HG02870 (cell line): ENCODE data around the gene CNDP2.
"Not testable (repeated sequence)": the region's sequence is repeated elsewhere in the genome, so short reads cannot be mapped to it uniquely, and the experiment has no call there.

Experiments used
- ATAC-seq: cut with Tn5 transposase; IDR thresholded peaks from one replicate; pipeline ENCODE4 v1.9.1; 2021; ENCODE audit warnings: mild to moderate bottlenecking, moderate library complexity; ENCODE audit not compliant: unreplicated experiment

Gene CNDP2

GRCh38 chr18:74515620-74516231 is 19.6 kb downstream of the CNDP2 start:
- no peak for ATAC-seq

- ATAC-seq = no peak
These were observed 20.4 kb downstream of the CNDP2 start for GRCh38 chr18:74516271-74517235.

GRCh38 chr18:74517236-74517630 is 21.1 kb downstream of the CNDP2 start:
- no peak for ATAC-seq

DNA sequence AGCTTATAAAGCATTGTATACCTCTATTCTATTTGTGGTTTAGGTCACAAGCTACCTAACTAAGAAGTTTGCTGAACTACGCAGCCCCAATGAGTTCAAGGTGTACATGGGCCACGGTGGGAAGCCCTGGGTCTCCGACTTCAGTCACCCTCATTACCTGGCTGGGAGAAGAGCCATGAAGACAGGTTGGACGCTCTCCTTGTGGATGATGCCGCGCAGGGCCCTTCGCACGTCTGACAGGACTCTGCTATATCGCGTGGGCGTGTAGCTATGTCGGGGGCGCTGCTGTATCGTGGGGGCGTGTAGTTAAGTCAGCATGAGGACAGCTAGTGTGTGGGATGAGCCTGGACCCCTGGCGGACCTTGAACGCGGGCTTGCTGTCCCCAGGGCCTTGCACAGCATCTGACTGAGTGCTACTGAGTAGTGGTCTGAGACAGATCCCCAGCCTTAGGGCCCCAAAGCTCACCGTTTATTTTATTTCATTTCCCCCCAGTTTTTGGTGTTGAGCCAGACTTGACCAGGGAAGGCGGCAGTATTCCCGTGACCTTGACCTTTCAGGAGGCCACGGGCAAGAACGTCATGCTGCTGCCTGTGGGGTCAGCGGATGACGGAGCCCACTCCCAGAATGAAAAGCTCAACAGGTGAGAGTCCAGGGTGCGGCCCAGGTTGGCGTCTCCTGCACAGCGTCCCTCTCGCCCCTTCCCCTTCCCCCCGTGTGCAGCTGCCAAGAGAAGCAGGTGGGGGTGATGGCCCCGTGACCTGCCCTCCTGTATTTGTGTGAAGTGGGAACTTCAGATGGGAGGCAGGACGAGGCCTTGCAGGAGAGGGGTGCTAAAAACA is 22.5 kb downstream of the CNDP2 start:
- ATAC-seq = no peak

GRCh38 chr18:74519320-74520095 is 23.3 kb downstream of the CNDP2 start:
- no peak for ATAC-seq

- ATAC-seq = no peak
These were observed 24.1 kb downstream of the CNDP2 start for GRCh38 chr18:74520096-74520833.

DNA sequence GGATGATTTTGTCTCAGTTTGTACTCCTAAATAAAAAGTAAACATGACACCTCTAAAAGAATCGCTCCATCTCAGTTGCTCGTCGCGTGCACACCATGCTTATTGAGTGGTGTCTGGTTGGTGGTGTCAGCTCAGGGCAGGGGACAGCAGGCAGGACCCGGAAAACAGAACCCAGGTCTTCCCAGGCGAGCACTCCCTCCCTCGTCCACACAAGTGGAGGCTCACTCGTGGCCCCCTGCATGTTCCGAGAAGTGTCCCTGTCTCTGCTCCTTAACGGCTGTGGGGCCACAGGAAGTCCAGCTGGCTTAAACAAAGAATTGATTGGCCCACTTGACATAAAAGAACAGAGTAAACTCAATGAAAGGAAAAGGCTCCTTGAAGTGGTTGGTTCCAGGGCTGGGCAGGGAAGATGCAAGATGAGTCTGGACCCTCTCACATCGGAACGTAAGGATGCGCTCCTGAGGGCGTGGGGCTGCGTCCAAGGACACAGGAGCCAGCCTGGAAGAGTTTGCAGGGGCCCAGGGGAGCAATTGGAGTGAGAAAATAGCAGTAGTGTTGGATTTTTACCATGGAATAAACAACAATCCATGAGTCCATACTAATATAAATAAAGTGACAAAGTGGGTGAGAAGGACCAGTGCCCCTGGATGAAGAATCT is 25.0 kb downstream of the CNDP2 start:
- no peak for ATAC-seq

GRCh38 chr18:74522635-74523548 is 26.7 kb downstream of the CNDP2 start:
- no peak for ATAC-seq

DNA sequence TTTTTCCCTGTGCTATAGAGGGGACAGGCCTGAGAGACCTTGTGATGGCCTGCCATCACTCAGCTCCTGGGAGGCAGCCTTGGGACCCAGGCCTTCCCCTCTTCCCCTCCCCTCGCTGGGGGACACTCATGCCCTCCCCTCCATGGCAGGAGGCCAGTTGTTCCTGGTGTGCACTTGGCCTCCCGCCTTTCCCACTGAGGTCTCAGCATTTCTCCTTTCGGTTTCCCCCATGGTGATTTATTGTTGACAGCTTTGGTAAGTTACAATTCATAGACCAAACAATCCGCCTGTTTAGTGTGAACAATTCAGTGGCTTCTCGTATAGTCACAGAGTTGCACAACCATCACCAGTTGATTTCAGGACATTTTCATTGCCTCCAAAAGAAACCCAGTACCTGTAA is 27.9 kb downstream of the CNDP2 start:
- no peak for ATAC-seq

- ATAC-seq = not testable (repeated sequence)
These were observed 28.8 kb downstream of the CNDP2 start for GRCh38 chr18:74524915-74525314.

- no peak for ATAC-seq
These were observed 29.6 kb downstream of the CNDP2 start for GRCh38 chr18:74525741-74526140.

- ATAC-seq = no peak
These were observed 30.3 kb downstream of the CNDP2 start for GRCh38 chr18:74526488-74526887.

- peak; percentile 73 for ATAC-seq
These were observed 32.3 kb downstream of the CNDP2 start for GRCh38 chr18:74528478-74528877.

DNA sequence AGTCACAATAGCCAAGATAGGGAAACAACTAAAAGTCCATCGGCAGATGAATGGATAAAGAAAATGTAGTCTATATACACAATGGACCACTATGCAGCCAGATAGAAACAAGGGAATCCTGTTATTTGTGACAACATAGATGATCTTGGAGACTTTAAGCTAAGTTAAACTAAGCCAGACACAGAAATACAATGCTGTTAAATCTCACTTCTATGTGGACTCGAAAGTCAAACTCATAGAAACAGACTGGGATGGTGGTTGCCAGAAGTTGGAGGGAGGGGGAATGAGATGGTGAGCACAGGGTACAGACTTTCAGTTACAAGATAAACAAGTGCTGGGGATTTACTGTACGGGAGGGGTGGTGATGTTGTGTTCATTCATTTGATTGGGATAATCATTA is 32.8 kb downstream of the CNDP2 start:
- no peak for ATAC-seq

DNA sequence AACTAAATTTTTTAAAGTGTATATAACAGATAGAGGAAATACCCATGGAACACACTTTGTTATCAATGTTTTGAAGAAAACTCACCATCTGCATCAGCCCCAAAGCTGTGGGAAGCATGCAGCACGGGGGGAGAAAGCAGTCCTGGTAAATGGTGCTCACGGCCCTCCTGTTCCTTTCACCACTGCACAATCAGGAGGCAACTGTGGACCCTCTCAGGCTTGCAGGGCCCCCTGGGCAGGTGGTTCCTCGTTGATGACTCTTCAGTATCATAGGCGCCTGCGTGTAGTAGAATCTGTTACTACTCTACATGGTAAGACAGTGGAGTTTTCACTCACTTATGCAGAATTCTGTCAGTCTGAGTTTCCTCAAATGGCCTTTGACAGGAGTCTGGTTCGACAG is 33.2 kb downstream of the CNDP2 start:
- ATAC-seq = no peak

DNA sequence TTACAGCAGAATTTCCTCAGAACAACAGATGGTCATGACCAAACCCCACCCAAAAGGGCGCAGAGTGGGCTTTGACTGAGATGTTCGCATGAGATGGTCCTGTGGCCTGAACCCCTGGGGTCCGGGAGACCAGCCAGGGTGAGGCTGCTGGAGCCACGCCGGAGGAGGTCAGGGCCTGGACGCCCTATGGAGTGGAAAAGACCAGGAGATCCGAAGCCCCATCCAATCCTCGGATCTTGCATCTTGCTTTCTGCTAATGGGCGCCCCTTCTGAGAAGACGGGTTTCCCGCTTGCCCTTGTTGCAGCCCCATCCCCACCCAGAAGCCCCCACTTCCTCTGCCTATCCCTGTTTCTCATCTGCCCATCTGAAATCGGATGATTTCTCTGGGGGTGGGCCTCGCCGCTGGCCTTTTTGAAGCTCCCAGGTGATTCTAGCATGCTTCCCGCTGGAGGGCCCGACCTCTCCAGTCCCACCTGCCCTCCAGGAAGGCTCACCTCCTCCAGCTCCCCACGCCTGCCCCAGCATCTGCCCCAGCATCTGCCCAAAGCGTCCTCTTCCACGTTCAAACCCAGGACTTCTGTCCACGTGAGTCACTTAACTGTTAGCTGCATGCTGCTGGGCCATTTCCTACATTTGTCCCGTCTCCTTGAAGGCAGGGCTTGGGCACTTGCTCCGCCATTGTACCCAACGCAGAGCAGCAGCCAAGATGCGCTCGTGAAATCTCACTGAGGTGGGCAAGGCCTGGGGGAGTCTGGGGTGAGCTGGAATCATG is 33.8 kb downstream of the CNDP2 start:
- ATAC-seq = no peak

DNA sequence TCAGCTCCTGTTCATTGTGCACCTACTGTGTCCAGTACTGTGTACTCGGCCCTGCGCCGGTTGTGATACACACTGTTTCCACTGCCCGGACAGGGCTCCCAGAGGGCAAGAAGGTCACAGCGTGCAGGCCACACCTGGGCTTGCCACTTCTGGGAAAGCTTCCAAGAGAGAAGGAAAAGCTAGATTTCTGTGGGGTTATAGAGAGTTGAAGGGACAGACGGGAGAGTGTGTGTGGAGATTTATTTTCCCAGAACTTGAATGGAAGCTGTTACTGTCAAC is 34.4 kb downstream of the CNDP2 start:
- no peak for ATAC-seq

DNA sequence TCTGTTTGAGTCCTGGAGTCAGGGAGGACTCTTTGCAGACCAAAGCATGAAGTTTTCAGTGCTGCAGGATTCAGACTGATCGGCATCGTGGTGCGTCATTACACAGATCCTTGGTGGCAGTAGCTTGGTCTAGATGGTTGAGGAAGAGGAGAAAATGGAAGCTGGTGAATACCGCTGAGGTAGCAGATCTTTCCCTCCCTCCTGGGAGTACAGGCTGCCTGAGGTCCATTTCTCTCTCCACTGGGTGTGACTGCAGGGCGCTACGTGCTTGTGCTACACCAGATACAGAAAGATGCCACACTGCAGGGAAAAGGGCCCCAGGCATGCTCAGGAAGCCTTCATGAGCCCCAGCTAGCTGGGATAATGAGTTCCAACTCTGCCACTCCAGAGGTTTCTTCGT is 34.9 kb downstream of the CNDP2 start:
- no peak for ATAC-seq
